ENCODE data around the gene DFFA. TPM values are rescaled to one million over a fixed set of nuclear protein-coding genes. Genes with fewer than 3 reads are reported as not detected.

The DFFA gene
- total and polyA plus RNA-seq, 9 of the 15 experiments (the other 6 are each of a cell fraction or from before 2014, with no cell fraction given) = 39.6 to 74.8 (median 59.2) TPM

DNA sequence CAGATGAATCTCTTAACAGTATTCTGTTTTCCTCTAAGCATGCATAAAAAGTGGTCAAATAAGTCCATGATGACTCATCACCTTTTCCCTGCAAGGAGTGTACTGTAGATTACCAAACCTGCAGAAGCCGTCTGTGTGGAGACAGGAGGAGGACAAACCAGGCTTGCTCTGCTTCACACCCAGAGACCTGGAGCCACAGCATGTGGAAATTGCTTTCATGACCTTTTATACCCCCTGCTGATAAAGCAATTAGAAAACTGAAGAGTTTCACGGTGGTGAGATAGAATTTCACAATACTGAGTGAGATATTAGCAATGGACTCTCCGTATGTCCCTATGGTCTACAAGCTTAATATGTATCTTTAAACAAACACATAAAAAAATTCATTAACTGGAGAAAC is 13.1 kb downstream of the DFFA start (continued):
- TF ChIP-seq JUND (IDR thresholded peaks at IDR 0.05; ENCODE audit: borderline replicate concordance, low read depth, low read length) (peak; percentile 95), JUND (tag; IDR thresholded peaks at IDR 0.05; ENCODE audit: borderline replicate concordance, low read depth, low read length) (peak; percentile 95), CTBP1 (IDR thresholded peaks at IDR 0.05; ENCODE audit: borderline replicate concordance) (0 out of 2 replicates have a peak, but pooled peaks have one; percentile 13), ZNF316 (IDR thresholded peaks at IDR 0.05) (peak; percentile 100), ZNF766 (CRISPR knock-in tag; conservative IDR thresholded peaks at IDR 0.05) (peak; percentile 79; the same call in 1 of the 2 replicates), NFE2 (IDR thresholded peaks at IDR 0.05; ENCODE audit: low read depth) (peak; percentile 96), TRIM24 (IDR thresholded peaks at IDR 0.05) (peak; percentile 52 to 61; a peak in 2 of 4 replicates), TRIM28 (IDR thresholded peaks at IDR 0.05) (peak; percentile 25; the same call in 1 of the 2 replicates), BRCA1 (IDR thresholded peaks at IDR 0.05) (no peak), BRCA1 (CRISPR knock-in tag; IDR thresholded peaks at IDR 0.05) (no peak), POLR2AphosphoS5 (IDR thresholded peaks at IDR 0.05; ENCODE audit: control insufficient read depth, insufficient read depth, low read depth, low read length) (peak; percentile 64), REST (IDR thresholded peaks at IDR 0.05; ENCODE audit: borderline replicate concordance) (peak; percentile 44), REST (CRISPR knock-in tag; IDR thresholded peaks at IDR 0.05; ENCODE audit: low read depth) (no peak), MNT (conservative IDR thresholded peaks at IDR 0.05) (peak in 1 of 2 experiments; percentile 61; a peak in 2 of 4 replicates), ATF7 (IDR thresholded peaks at IDR 0.05) (peak; percentile 48; the same call in 1 of the 2 replicates), CREB3 (tag; conservative IDR thresholded peaks at IDR 0.05; ENCODE audit: low read depth) (0 out of 2 replicates have a peak, but pooled peaks have one; percentile 54)
- TF ChIP-seq, protein P1, sequence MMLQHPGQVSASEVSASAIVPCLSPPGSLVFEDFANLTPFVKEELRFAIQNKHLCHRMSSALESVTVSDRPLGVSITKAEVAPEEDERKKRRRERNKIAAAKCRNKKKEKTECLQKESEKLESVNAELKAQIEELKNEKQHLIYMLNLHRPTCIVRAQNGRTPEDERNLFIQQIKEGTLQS (IDR thresholded peaks at IDR 0.05) = peak; percentile 99
- TF ChIP-seq, protein P1 (CRISPR knock-in tag; conservative IDR thresholded peaks at IDR 0.05) = no peak

Data from K562 (cell line).